Fibroblast of mammary gland (primary cell): ENCODE measurements around the gene LRRC59.

Experiments used
- DNase-seq: peaks from one replicate; pipeline ENCODE4 v3.0.0-alpha.2; 2010; ENCODE audit warnings: low read depth
- H3K4me3 ChIP-seq: 2 replicates; pipeline ENCODE4 v1.5.1; 2011; ENCODE audit warnings: low read depth, mild to moderate bottlenecking, low read length, moderate library complexity; ENCODE audit not compliant: control insufficient read depth
- CTCF ChIP-seq: conservative IDR thresholded peaks from 2 replicates; pipeline ENCODE4 v1.5.1; 2011; ENCODE audit warnings: low read depth, low read length, inconsistent platforms; ENCODE audit not compliant: control insufficient read depth, insufficient read depth

Gene LRRC59

GRCh38 chr17:50440172-50440837 lies 43.0 kb upstream of the LRRC59 start:
- no peak for TF ChIP-seq CTCF

GRCh38 chr17:50439008-50439407 lies 41.7 kb upstream of the LRRC59 start:
- no peak for DNase-seq
- no peak for TF ChIP-seq CTCF
- no peak overlapping the region for H3K4me3 ChIP-seq

More at GRCh38 chr17:50440172-50440837, 43.0 kb upstream of the LRRC59 start:
- DNase-seq, result no peak
- no peak overlapping the region for H3K4me3 ChIP-seq

- DNase-seq, result no peak
- no peak overlapping the region for H3K4me3 ChIP-seq
- TF ChIP-seq CTCF, result no peak
These were observed 40.1 kb upstream of the LRRC59 start for GRCh38 chr17:50437409-50437808.

- no peak for TF ChIP-seq CTCF
- DNase-seq, result no peak
- no peak overlapping the region for H3K4me3 ChIP-seq
These were observed 34.9 kb upstream of the LRRC59 start for GRCh38 chr17:50432125-50432762.

GRCh38 chr17:50430821-50431618 lies 33.7 kb upstream of the LRRC59 start:
- TF ChIP-seq CTCF, result no peak
- no peak overlapping the region for H3K4me3 ChIP-seq
- no peak for DNase-seq

- no peak for DNase-seq
- TF ChIP-seq CTCF, result no peak
- H3K4me3 ChIP-seq, result no peak overlapping the region
These were observed 32.5 kb upstream of the LRRC59 start for GRCh38 chr17:50429793-50430192.
